ENCODE results near the gene WDR36. TPM values are rescaled to one million over a fixed set of nuclear protein-coding genes. Genes with fewer than 3 reads are reported as not detected.

The WDR36 gene
- total and polyA plus RNA-seq, 9 of the 15 experiments (the other 6 are each of a cell fraction or from before 2014, with no cell fraction given) = 25.7 to 68.0 (median 41.5) TPM

- Histone ChIP-seq H3K36me3 (ENCODE audit: control insufficient read depth, insufficient read depth, low read length) (no peaks in the 10 kb centered on the region), H3K9ac (ENCODE audit: insufficient read depth in 1 of 2, low read depth in 2 of 2, low read length in 2 of 2) (no peak overlapping the region), H3K9me1 (ENCODE audit: control insufficient read depth, insufficient read depth, low read length) (no peaks in the 10 kb centered on the region), H3K27ac (ENCODE audit: extremely low read depth, low read depth, low read length) (no peak overlapping the region), H2AFZ (ENCODE audit: low read depth, low read length) (no peak overlapping the region), H4K20me1 (replicated peaks; ENCODE audit: control insufficient read depth, insufficient read depth, low read length) (no peaks in the 10 kb centered on the region), H3K79me2 (ENCODE audit: control insufficient read depth, insufficient read depth, low read length) (no peaks in the 10 kb centered on the region), H3K9me3 (replicated peaks; ENCODE audit: control insufficient read depth, insufficient read depth, low read depth, low read length) (no peaks in the 10 kb centered on the region), H3K4me3 (no peak overlapping the region), H3K27me3 (ENCODE audit: control insufficient read depth in 2 of 2, insufficient read depth in 2 of 2, low read length in 2 of 2) (no peaks in the 10 kb centered on the region; a peak in 1 of 5 replicates), H3K4me2 (ENCODE audit: insufficient read depth, low read length) (no peak overlapping the region), H3K4me1 (replicated peaks in 1 of 2; ENCODE audit: control insufficient read depth in 2 of 2, insufficient read depth in 2 of 2, low read length in 2 of 2) (no peaks in the 10 kb centered on the region)
- BruUV-seq (replicated peaks) = no TSS peak
- 4% methylated on average over 9 of the region's 9 CpGs for WGBS (ENCODE audit: insufficient coverage, low coverage, missing lambda C conversion rate)
- FAIRE-seq (peak; percentile 81), ATAC-seq (peak; percentile 88), DNase-seq (ENCODE audit: extremely low read depth in 1 of 4, low spot score in 3 of 4) (peak; percentile 42 to 77 (median 71))
- intact Hi-C loops (cut with micrococcal nuclease) (loop anchor here (1.0 to 5.0 kb wide), 4 partner anchors 121 to 989 kb away; no protein-coding TSS in a partner anchor), in situ Hi-C loops (cut with MboI) (no loop called here)
- CTCF ChIA-PET (ENCODE audit: low intra/inter-chr PET ratio) = interaction anchor here (0.5 to 2.4 kb wide), 5 partner anchors 120 to 989 kb away, joined by 3 to 23 read pairs (median 6); no protein-coding TSS in a partner anchor
- POLR2A ChIA-PET = interaction anchor here (0.7 kb wide), 1 partner anchor 45 kb away, joined by 3 read pairs; no protein-coding TSS in a partner anchor
- TF ChIP-seq SRSF7 (optimal IDR thresholded peaks at IDR 0.05; ENCODE audit: low read depth, low read length) (no peak), ZNF212 (CRISPR knock-in tag; IDR thresholded peaks at IDR 0.05) (no peak), ZNF77 (CRISPR knock-in tag; IDR thresholded peaks at IDR 0.05) (no peak), AFF1 (IDR thresholded peaks at IDR 0.05; ENCODE audit: low read depth in 1 of 2, partially characterized antibody in 2 of 2) (no peak), TRIM28 (IDR thresholded peaks at IDR 0.05) (no peak), OTX1 (CRISPR knock-in tag; IDR thresholded peaks at IDR 0.05) (no peak), ZNF12 (CRISPR knock-in tag; IDR thresholded peaks at IDR 0.05) (no peak), ZC3H4 (CRISPR knock-in tag; IDR thresholded peaks at IDR 0.05; ENCODE audit: borderline replicate concordance) (no peak), BHLHE40 (IDR thresholded peaks at IDR 0.05; ENCODE audit: low read length) (0 out of 2 replicates have a peak, but pooled peaks have one; percentile 16), MEF2A (IDR thresholded peaks at IDR 0.05; ENCODE audit: control insufficient read depth, low read depth, low read length) (no peak), ZNF561 (CRISPR knock-in tag; conservative IDR thresholded peaks at IDR 0.05) (no peak), POLR2A (conservative IDR thresholded peaks at IDR 0.05) (no peak), RBBP5 (IDR thresholded peaks at IDR 0.05; ENCODE audit: borderline replicate concordance, insufficient read depth, low read length, poor library complexity, severe bottlenecking) (no peak), STAT5B (CRISPR knock-in tag; IDR thresholded peaks at IDR 0.05) (no peak), MBD2 (IDR thresholded peaks at IDR 0.05; ENCODE audit: borderline replicate concordance, low read depth) (no peak), ZNF280B (CRISPR knock-in tag; IDR thresholded peaks at IDR 0.05) (no peak), ZNF174 (CRISPR knock-in tag; IDR thresholded peaks at IDR 0.05) (no peak), TSC22D4 (tag; IDR thresholded peaks at IDR 0.05) (no peak), DLX4 (CRISPR knock-in tag; IDR thresholded peaks at IDR 0.05) (no peak)
These were observed 66.1 kb downstream of the WDR36 start for GRCh38 chr5:111158105-111158744.
